ENCODE data around the gene ZDHHC8. TPM values are rescaled to one million over a fixed set of nuclear protein-coding genes. Genes with fewer than 3 reads are reported as not detected.

Gene ZDHHC8
- total RNA-seq, 1 donor from 2014 or later: 118 TPM

- DNase-seq (ENCODE audit: low spot score): no peak
- no peak overlapping the region for H3K27ac Mint-ChIP-seq (ENCODE audit: unreplicated experiment)
- H3K4me1 Mint-ChIP-seq (ENCODE audit: unreplicated experiment): no peaks in the 10 kb centered on the region
Measured at GRCh38 chr22:20127869-20128618, 3.6 kb upstream of the ZDHHC8 start.

GRCh38 chr22:20128619-20128901 lies 3.0 kb upstream of the ZDHHC8 start:
- H3K4me3 Mint-ChIP-seq (ENCODE audit: unreplicated experiment): no peak overlapping the region
- peaks cover 14% of the 10 kb centered on the region for H3K36me3 Mint-ChIP-seq (ENCODE audit: low read depth, unreplicated experiment)
- H3K27me3 Mint-ChIP-seq (ENCODE audit: unreplicated experiment): peaks cover 13% of the 10 kb centered on the region
- H3K9me3 Mint-ChIP-seq (ENCODE audit: unreplicated experiment): no peaks in the 10 kb centered on the region
- no peak overlapping the region for H3K27ac Mint-ChIP-seq (ENCODE audit: unreplicated experiment)
- no peak for TF ChIP-seq CTCF (IDR thresholded peaks at IDR 0.05; ENCODE audit: unreplicated experiment)
- no peaks in the 10 kb centered on the region for H3K4me1 Mint-ChIP-seq (ENCODE audit: unreplicated experiment)
- DNase-seq (ENCODE audit: low spot score): no peak

More at GRCh38 chr22:20127869-20128618, 3.6 kb upstream of the ZDHHC8 start:
- Mint-ChIP-seq H3K36me3 (ENCODE audit: low read depth, unreplicated experiment) (peaks cover 14% of the 10 kb centered on the region), H3K4me3 (ENCODE audit: unreplicated experiment) (no peak overlapping the region), H3K27me3 (ENCODE audit: unreplicated experiment) (peaks cover 13% of the 10 kb centered on the region), H3K9me3 (ENCODE audit: unreplicated experiment) (no peaks in the 10 kb centered on the region)
- no peak for TF ChIP-seq CTCF (IDR thresholded peaks at IDR 0.05; ENCODE audit: unreplicated experiment)

- Mint-ChIP-seq H3K36me3 (ENCODE audit: low read depth, unreplicated experiment) (peaks cover 14% of the 10 kb centered on the region), H3K9me3 (ENCODE audit: unreplicated experiment) (no peaks in the 10 kb centered on the region), H3K27me3 (ENCODE audit: unreplicated experiment) (peaks cover 11% of the 10 kb centered on the region), H3K4me1 (ENCODE audit: unreplicated experiment) (no peaks in the 10 kb centered on the region), H3K27ac (ENCODE audit: unreplicated experiment) (no peak overlapping the region), H3K4me3 (ENCODE audit: unreplicated experiment) (no peak overlapping the region)
- DNase-seq (ENCODE audit: low spot score): peak; percentile 38
- TF ChIP-seq CTCF (IDR thresholded peaks at IDR 0.05; ENCODE audit: unreplicated experiment): no peak
Measured at GRCh38 chr22:20128902-20129746, 2.5 kb upstream of the ZDHHC8 start.

GRCh38 chr22:20129747-20130014 lies 1.9 kb upstream of the ZDHHC8 start:
- H3K4me3 Mint-ChIP-seq (ENCODE audit: unreplicated experiment): no peak overlapping the region
- no peak overlapping the region for H3K27ac Mint-ChIP-seq (ENCODE audit: unreplicated experiment)

More at GRCh38 chr22:20129747-20130014, 1.9 kb upstream of the ZDHHC8 start:
- Mint-ChIP-seq H3K9me3 (ENCODE audit: unreplicated experiment) (no peaks in the 10 kb centered on the region), H3K27me3 (ENCODE audit: unreplicated experiment) (peaks cover 11% of the 10 kb centered on the region), H3K4me1 (ENCODE audit: unreplicated experiment) (no peaks in the 10 kb centered on the region), H3K36me3 (ENCODE audit: low read depth, unreplicated experiment) (peaks cover 14% of the 10 kb centered on the region)
- no peak for DNase-seq (ENCODE audit: low spot score)
- TF ChIP-seq CTCF (IDR thresholded peaks at IDR 0.05; ENCODE audit: unreplicated experiment): no peak

Data from endothelial cell (in vitro differentiated cells).